Hematopoietic multipotent progenitor cell treated with erythropoietin and hydrocortisone succinate and interleukin-3 and kit ligand, for 17 days (in vitro differentiated cells): ENCODE measurements around the gene ZNF714.
"Not testable (repeated sequence)": the region's sequence is repeated elsewhere in the genome, so short reads cannot be mapped to it uniquely, and the experiment has no call there.

Experiments
- DNase-seq: peaks from one replicate; pipeline ENCODE4 v3.0.0-alpha.2; 2015; ENCODE audit warnings: low spot score

ZNF714 gene

DNA sequence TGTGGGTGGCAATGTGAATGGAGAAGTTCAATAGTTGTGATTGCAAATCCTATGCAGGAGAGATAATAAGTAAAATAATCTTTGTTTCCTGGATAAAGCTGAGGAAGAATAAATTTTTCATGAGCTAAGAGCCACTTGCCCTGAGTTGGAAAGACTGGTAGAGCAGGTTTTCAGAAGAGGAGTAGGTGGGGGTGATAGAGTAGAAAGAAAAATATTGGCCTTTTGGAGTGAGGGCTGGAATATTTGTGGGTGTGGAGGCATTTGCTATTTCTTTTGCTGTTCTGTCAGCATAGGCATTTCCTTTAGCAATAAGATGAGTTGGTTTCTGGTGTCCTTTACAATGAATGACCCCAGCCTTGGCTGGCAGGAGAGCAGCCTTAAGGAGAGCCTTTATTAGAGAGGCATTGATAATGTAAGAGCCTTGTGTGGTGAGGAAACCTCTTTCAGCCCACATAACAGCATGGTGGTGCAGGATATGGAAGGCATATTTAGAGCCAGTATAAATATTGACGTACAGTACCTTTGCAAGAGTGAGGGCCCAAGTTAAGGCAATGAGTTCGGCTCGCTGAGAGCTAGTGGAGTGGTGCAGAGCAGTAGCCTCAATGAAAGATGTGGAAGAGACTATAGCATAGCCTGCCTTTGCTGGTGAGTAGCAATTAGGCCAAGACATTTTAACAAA is 48.2 kb downstream of the ZNF714 start:
- DNase-seq: no peak

DNA sequence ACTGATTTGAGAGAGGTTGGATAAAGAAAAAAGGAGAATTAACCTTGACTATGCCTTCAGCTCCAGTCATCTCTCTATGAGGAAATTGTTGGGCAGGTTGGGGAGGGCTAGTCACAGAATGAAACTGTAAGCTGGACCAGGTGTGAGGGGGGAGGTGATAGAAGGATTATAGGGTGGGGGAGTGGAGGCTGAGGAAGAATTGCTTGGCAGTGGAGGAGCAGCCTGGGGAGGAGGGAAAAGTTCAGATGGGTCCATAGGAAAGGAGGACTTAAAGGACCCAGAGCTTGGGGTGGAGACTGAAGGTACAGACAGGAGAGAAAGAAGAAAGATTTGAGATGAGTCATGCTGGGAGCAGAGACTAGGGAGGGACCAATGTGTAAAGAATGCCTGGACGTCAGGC is 51.6 kb downstream of the ZNF714 start:
- no peak for DNase-seq

DNA sequence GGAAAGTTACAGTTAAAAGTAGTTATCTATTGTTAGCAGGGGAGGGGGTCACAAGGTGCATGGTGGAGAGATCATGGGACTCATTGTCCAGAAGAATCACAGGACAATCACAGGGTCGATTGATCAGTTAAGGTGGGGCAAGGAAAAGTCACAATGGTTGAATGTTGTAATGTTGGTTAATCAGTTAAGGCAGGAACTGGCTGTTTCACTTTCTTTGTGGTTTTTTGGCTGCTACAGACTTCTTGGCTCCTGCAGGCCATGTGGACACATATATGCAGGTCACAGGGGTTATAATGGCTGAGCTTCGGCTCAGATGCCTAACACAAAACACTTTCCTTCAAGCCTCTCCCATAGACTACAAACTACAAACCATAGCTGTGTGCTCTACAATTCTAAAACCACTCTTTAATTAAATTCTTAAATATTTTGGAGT is 52.9 kb downstream of the ZNF714 start:
- DNase-seq: no peak

DNA sequence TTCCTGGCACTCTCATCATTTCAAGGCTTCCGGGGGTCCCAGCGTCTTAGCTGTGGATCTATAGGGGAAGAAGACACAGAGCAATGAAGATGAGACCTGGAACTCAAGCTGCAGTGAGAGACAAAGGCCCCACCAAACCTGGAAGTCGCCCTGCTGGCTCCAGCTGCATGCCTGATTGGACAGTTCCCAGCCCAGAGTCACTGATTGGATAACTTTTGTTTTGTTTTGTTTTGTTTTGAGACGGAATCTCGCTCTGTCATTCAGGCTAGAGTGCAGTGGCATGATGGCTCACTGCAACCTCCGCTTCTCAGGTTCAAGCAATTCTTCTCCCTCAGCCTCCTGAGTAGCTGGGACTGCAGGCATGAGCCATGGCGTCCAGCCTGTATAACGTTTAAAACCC is 53.4 kb downstream of the ZNF714 start:
- no peak for DNase-seq

DNA sequence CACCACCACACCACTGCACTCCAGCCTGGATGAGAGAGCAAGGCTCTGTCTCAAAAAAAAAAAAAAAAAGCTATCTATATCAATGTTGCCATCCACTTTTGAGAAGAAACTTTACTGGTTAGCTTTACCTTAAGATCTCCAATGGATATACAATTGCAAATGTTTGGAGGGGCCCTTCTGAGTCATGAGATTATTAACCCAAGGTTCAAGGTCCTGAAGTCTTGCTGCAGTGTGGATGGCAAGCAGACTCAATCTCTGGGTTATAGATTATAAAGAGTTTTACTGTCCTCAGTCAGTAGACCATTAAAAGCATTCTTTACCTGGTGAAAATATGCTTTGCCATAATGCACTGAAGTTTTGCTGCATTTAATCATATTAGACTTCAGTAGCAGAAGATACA is 56.1 kb downstream of the ZNF714 start:
- no peak for DNase-seq

DNA sequence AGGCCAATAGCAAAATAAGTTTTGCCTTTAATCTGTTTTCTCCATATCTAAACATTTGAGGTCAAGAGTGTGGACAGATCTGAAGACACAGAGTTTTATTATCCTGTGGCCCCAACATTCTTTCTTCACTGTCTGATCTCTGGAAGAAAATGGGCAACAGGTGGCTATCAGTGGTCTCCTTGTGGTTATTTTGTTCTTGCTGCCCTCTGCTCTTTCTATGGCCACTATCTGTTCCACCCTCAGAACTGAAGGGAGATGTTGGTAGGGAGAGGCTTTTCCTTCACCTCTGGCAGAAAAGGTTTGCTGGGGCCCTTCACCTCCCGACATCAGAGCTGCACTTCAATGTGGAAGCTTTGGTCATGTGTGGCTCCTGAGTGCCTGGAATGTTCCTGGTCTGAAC is 59.0 kb downstream of the ZNF714 start:
- not testable (repeated sequence) for DNase-seq

DNA sequence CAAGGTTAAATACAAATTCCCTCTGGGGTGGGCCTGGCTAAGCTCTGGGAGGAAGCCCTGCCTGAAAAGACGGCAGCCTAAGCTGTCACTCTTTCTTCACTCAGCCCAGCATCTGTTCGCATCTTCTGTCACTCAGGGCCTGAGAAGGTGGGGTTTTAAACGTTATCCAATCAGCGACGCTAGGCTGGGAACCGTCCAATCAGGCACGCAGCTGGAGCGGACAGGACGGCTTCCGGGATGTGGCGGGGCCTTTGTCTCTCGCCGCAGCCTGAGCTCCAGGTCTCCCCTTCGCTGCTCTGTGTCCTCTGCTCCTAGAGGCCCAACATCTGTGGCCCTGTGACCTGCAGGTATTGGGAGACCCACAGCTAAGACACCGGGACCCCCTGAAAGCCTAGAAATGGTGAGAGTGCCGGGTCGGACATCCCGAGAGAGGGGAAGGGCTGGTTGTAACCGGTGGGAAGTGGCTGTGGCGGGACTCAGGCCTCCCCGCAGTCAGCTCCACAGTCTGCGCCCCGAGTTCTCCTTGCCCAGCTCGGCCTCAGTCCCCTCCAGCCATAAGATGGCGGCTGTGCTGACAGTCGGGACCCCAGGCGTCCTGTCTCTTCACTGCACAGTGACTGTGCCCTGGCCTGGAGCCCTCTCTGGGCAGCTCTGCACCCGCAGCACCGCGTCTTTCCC is 59.9 kb downstream of the ZNF714 start, which contains the start of gene ZNF431:
ZNF431 (plus strand) TSS at position 254 of the 678 bp plus-strand sequence; CDS start at position 398, 144 bp downstream.
- peak; percentile 83 for DNase-seq

DNA sequence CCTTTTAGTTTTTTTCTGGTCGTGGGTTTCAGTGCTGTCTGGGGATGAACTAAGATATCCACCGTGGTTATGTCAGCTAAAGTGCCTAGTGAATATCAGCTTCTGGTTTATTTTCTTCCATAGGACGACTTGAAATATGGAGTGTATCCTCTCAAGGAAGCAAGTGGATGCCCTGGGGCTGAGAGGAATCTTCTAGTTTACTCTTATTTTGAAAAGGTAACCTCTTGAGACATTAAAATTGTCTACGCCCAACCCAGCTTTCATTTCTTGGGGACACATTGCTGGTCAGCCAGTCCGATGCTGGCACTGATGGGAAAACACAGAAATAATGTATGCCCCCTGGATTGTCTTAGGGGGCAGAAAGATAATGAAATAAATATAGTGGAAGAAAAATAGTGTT is 61.4 kb downstream of the ZNF714 start:
- no peak for DNase-seq

DNA sequence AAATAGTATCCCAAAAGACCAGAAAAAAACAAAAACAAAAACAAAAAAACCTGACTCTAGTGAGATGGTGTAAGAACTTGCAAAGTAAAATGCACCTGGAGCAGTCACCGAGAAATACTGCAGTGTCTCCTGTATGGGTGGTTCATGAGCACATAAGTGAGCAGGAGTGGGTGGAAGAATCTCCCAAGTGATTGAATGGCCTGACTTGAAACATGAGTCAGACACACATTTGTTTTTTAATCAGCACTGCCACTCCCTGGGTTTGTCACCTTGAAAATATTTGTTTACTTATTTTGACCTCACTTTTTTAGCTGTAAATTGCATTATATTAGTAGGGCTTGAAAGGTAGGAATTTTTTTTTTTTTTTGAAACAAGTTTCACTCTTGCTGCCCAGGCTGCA is 61.9 kb downstream of the ZNF714 start:
- no peak for DNase-seq

DNA sequence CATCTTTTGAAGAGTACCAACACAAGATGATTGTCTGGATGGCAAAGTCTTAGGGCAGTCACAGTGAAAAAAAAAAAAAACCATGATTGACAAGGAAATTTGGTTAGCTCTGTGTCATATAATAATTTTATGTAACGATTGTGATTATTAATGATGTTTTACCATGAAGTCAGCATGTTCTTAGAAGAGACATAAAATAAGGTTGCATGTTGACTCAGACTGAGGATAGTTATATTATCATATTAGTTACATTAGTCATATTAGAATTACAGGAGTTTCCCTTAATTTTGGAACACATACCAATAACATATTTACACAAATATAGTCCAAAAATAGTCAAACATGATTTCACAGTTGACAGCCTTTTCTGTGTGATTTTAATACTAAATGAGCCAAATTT is 65.5 kb downstream of the ZNF714 start:
- no peak for DNase-seq

DNA sequence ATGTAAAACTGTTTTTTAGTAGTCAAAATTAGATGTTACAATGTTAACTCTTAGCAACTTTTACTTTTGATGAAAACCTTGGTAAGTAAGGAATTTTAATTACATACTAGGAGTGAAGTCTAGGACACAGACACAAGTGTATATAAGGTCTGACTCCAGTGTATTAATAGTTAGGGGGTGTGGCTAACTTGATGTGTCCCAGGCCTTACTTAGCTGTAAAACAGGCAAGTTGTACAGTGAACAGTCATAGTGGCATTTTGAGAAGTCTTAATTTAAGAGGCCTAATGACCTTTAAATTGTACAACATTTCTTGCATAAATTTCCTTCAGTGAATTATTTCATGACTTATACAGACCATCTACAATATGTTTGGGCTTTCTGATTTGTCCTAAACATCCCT is 66.7 kb downstream of the ZNF714 start:
- no peak for DNase-seq

DNA sequence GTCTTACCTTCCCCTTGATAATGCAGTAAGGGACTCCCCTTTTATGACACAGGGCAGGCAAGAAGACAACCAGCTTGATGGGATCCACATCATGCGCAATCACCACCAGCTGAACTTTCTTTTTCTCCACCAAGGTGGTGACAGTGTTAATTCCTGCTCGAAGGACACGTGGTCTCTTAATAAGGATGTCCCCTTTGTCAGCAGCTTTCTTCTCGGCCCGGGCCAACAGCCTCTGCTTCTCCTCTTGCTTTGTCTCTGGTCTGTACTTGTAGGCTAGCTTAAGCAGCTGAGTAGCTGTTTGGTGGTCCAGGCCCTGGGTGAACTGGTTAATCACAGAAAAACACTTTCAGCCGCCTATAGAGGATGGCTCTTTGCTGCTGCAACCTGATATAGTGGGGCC is 67.9 kb downstream of the ZNF714 start:
- no peak for DNase-seq

DNA sequence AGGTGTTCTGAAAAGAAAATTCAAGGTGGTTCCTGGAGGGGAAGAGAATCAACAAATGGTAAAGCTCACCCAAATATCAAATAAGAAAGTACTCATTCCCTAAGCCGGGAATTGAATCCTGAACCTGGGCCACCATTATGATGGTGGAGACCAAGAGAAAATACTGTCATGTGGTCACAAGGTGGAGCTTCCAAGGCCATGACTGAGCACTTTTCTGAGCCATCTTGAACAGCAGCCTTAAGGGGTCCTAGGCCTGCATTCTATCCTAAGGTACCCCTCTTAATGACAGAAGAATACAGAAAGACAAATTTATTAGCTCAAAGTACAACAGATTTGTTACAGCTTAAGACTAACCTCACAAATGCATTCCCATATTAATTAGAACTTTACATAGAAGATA is 69.5 kb downstream of the ZNF714 start:
- DNase-seq: no peak

DNA sequence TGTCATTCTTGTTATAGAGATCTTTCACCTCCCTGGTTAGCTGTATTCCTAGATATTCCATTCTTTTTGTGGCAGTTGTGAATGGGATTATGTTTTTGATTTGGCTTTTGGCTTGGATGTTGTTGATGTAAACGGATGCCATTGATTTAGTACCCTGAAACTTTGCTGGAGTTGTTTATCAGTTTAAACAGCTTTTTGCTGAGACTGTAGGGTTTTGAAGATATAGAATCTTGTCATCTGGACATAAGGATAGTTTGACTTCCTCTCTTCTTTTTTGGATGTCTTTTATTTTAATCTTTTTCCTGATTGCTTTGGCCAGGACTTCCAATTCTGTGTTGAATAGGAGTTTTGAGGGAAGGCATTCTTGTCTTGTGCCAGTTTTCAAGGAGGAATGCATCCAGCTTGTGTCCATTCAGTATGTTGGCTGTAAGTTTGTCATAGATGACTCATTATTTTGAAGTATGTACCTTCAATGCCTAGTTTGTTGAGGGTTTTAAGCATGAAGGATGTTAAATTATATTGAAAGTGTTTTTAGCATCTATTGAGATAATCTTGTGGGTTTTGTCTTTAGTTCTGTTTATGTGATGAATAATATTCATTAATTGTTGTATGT is 76.6 kb downstream of the ZNF714 start:
- DNase-seq: no peak

DNA sequence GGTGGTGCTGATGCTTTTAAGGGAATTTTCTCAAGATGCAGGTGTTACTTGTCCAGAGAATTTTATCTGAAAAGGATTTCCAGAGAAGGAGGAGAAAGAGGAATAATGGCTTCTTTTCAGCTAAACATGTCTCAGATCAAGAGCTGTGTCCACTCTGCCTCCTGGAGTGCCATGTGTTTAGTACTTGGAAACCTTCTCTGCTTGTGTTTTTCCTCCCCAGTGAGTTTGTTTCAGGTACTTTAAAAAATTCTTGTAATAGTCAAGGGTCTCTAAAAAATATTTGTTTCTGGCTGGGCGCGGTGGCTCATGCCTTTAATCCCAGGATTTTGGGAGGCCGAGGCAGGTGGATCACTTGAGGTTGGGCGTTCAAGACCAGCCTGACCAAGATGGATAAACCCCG is 82.5 kb downstream of the ZNF714 start:
- no peak for DNase-seq

DNA sequence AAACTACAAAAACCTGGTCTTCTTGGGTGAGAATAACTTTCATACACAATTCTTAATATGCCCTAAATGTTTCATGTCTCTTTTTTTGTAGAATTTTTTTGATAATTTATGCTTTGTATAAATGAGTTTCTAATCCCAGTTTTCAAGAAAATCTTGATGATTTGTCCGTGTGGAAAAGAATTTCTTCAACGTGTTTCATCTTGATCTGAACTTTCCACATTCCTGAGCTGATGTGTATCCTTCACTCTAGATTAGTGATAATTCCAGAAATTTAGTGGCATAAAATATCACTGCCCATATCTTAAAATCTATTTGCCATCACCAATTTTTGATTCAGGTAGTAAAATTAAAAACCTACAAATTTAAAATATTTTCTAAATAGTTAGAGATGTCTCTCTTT is 84.4 kb downstream of the ZNF714 start:
- no peak for DNase-seq
